Activated B cell treated with CpG ODN at 0.5 μM for 24 hours (primary cell): Measurements from ENCODE around the gene OMA1. TPM values are rescaled to one million over a fixed set of nuclear protein-coding genes. Genes with fewer than 3 reads are reported as not detected.

Experiments
- ATAC-seq: fragments of 200-7000 bp; cut with Tn5 transposase; one replicate; pipeline ENCODE4 v1.10.0; 2021; ENCODE audit warnings: low read depth, mild to moderate bottlenecking, moderate library complexity
- CTCF ChIA-PET: fragments of 350-600 bp; sonication (Branson Sonifier 250); formaldehyde crosslinking; loops from one replicate; lab custom pipeline; 2021; ENCODE audit warnings: antibody characterized with exemption; lab: Charles Lee
- POLR2A ChIA-PET: fragments of 350-600 bp; sonication (Branson Sonifier 250); formaldehyde crosslinking; loops from one replicate; lab custom pipeline; 2021; ENCODE audit warnings: antibody characterized with exemption; lab: Charles Lee
- DNase-seq: peaks from one replicate; pipeline ENCODE4 v3.0.0; 2022
- H3K27ac Mint-ChIP-seq: one replicate; pipeline ENCODE4 v1.8.0; 2020; ENCODE audit warnings: mixed read lengths
- H3K27me3 Mint-ChIP-seq: one replicate; pipeline ENCODE4 v1.8.0; 2021; ENCODE audit warnings: mixed read lengths
- H3K36me3 Mint-ChIP-seq: one replicate; pipeline ENCODE4 v1.8.0; 2021; ENCODE audit warnings: low read depth, mixed read lengths
- H3K4me1 Mint-ChIP-seq: one replicate; pipeline ENCODE4 v1.8.0; 2021; ENCODE audit warnings: mixed read lengths
- H3K4me3 Mint-ChIP-seq: one replicate; pipeline ENCODE4 v1.8.0; 2020; ENCODE audit warnings: mild to moderate bottlenecking, mixed read lengths
- H3K9me3 Mint-ChIP-seq: one replicate; pipeline ENCODE4 v1.8.0; 2020; ENCODE audit warnings: mixed read lengths
- CTCF ChIP-seq: fragments of 200-600 bp; IDR thresholded peaks from one replicate; pipeline ENCODE4 v1.8.0; 2022; ENCODE audit warnings: antibody characterized with exemption, mild to moderate bottlenecking
- intact Hi-C: fragments of 100-400 bp; cut with micrococcal nuclease; formaldehyde crosslinking; loops from one replicate; pipeline ENCODE4 v1.15.1; 2024
- total RNA-seq: library from RNA; stranded (reverse); gene quantifications from 2 replicates; pipeline ENCODE4 v1.2.3, GENCODE V29; 2022

OMA1 gene
- total RNA-seq, 1 donor from 2014 or later, result 48.7 TPM

GRCh38 chr1:58588396-58588795 is 41.9 kb upstream of the OMA1 start:
- no peak for DNase-seq
- CTCF ChIA-PET, result no interaction called here
- intact Hi-C loops, result no loop called here
- Mint-ChIP-seq H3K4me3 (no peak overlapping the region), H3K9me3 (no peaks in the 10 kb centered on the region), H3K4me1 (peaks cover 7% of the 10 kb centered on the region), H3K27me3 (peaks cover 17% of the 10 kb centered on the region), H3K36me3 (no peaks in the 10 kb centered on the region), H3K27ac (no peak overlapping the region)
- no peak for ATAC-seq
- TF ChIP-seq CTCF, result no peak
- POLR2A ChIA-PET, result no interaction called here

- no peaks in the 10 kb centered on the region for H3K9me3 Mint-ChIP-seq
- intact Hi-C loops, result no loop called here
Measured at GRCh38 chr1:58587667-58588066, 41.1 kb upstream of the OMA1 start.

GRCh38 chr1:58586271-58586670 is 39.7 kb upstream of the OMA1 start:
- POLR2A ChIA-PET, result no interaction called here
- peaks cover 9% of the 10 kb centered on the region for H3K4me1 Mint-ChIP-seq
- H3K9me3 Mint-ChIP-seq, result no peaks in the 10 kb centered on the region
- no peak for TF ChIP-seq CTCF
- peaks cover 14% of the 10 kb centered on the region for H3K27me3 Mint-ChIP-seq
- no peaks in the 10 kb centered on the region for H3K36me3 Mint-ChIP-seq
- intact Hi-C loops, result no loop called here
- CTCF ChIA-PET, result no interaction called here
- ATAC-seq, result no peak
- no peak overlapping the region for H3K4me3 Mint-ChIP-seq
- no peak overlapping the region for H3K27ac Mint-ChIP-seq
- DNase-seq, result no peak

More at GRCh38 chr1:58587667-58588066, 41.1 kb upstream of the OMA1 start:
- Mint-ChIP-seq H3K4me3 (no peak overlapping the region), H3K36me3 (no peaks in the 10 kb centered on the region), H3K4me1 (peaks cover 9% of the 10 kb centered on the region), H3K27ac (no peak overlapping the region), H3K27me3 (peaks cover 14% of the 10 kb centered on the region)
- POLR2A ChIA-PET, result no interaction called here
- no peak for DNase-seq
- ATAC-seq, result no peak
- no peak for TF ChIP-seq CTCF
- CTCF ChIA-PET, result no interaction called here

GRCh38 chr1:58585581-58586151 is 39.1 kb upstream of the OMA1 start:
- peaks cover 9% of the 10 kb centered on the region for H3K4me1 Mint-ChIP-seq
- CTCF ChIA-PET, result no interaction called here
- no peak for TF ChIP-seq CTCF
- H3K36me3 Mint-ChIP-seq, result no peaks in the 10 kb centered on the region
- no peaks in the 10 kb centered on the region for H3K9me3 Mint-ChIP-seq
- peaks cover 18% of the 10 kb centered on the region for H3K27me3 Mint-ChIP-seq
- intact Hi-C loops, result no loop called here
- DNase-seq, result no peak
- H3K27ac Mint-ChIP-seq, result no peak overlapping the region
- H3K4me3 Mint-ChIP-seq, result no peak overlapping the region
- POLR2A ChIA-PET, result no interaction called here
- no peak for ATAC-seq

- POLR2A ChIA-PET, result no interaction called here
- TF ChIP-seq CTCF, result no peak
- DNase-seq (no peak), ATAC-seq (no peak)
- no peaks in the 10 kb centered on the region for H3K9me3 Mint-ChIP-seq
- H3K4me1 Mint-ChIP-seq, result peaks cover 9% of the 10 kb centered on the region
- peaks cover 20% of the 10 kb centered on the region for H3K27me3 Mint-ChIP-seq
- H3K27ac Mint-ChIP-seq, result no peak overlapping the region
- no peak overlapping the region for H3K4me3 Mint-ChIP-seq
- H3K36me3 Mint-ChIP-seq, result no peaks in the 10 kb centered on the region
- CTCF ChIA-PET, result no interaction called here
- intact Hi-C loops, result no loop called here
Measured at GRCh38 chr1:58585166-58585565, 38.6 kb upstream of the OMA1 start.
